Urinary bladder (tissue), 4 donors: ENCODE measurements around the gene MRTFB. TPM values are rescaled to one million over a fixed set of nuclear protein-coding genes. Genes with fewer than 3 reads are reported as not detected.

Experiments
- DNase-seq: peaks from one replicate; pipeline ENCODE4 v3.0.0-alpha.2; 2015; ENCODE audit errors: extremely low spot score
- H3K27ac ChIP-seq: one replicate; pipeline ENCODE4 v1.5.1; 2013; ENCODE audit warnings: low read depth, mild to moderate bottlenecking, moderate library complexity
- H3K36me3 ChIP-seq: one replicate; pipeline ENCODE4 v1.6.1; 2013; ENCODE audit warnings: mild to moderate bottlenecking, moderate library complexity; ENCODE audit not compliant: insufficient read depth
- H3K4me1 ChIP-seq: one replicate; pipeline ENCODE4 v1.6.1; 2013; ENCODE audit warnings: mild to moderate bottlenecking, moderate library complexity; ENCODE audit not compliant: insufficient read depth
- H3K4me3 ChIP-seq: one replicate; pipeline ENCODE4 v1.5.1; 2013; ENCODE audit warnings: low read depth, low read length
- WGBS: extraction: QIAGEN DNeasy Blood & Tissue Kit; methylation state at CpG from one replicate; pipeline ENCODE4 v1.1.7; 2013; 5-methylcytosine and 5-hydroxymethylcytosine counted together
- polyA plus RNA-seq: library from polyadenylated mRNA; stranded (reverse); fragments of 200-250 nt; gene quantifications from one replicate; pipeline ENCODE4 v1.2.3, GENCODE V29; 2013
- total RNA-seq: library from RNA; depleted of rRNA; stranded (reverse); fragments of >200 nt; gene quantifications from one replicate; pipeline ENCODE4 v1.2.3, GENCODE V29; 2014
- donor health status: healthy with polysubstance abuse.
- donor health status: healthy.

Gene MRTFB
- total and polyA plus RNA-seq, 2 donors: 18.9 to 42.8 TPM

DNA sequence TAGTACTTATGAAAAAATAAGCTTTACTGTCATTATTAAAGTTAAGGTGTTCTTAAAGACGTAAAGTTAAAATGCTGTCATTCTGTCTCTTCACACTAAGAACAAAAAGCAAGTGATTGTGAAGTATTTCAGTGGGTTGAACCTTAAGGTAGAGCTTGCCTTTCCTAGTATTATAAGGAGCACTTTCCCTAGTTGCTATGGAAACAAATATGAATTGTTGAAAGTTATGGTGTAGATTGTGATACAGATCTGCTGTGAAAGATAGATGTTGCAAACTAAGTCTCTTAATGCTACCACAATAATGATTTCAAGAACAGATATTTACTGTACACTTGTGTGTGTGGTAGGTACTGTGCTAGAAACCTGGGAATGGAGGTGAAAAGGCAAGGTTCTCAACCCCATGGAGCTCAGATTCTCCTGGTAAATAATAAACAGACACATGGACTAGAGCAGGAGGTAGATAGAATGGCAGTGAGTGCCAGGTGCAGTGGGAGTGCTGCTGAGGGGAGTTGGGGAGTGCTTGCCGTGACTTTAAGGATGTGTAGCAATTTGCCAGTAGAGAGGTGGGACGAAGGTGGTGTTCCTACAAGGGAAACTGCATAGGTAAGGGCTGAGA, 34.7 kb downstream of the MRTFB start:
- no peak for DNase-seq
- Histone ChIP-seq H3K27ac (no peak overlapping the region), H3K4me3 (no peak overlapping the region), H3K4me1 (peaks cover 7% of the 10 kb centered on the region), H3K36me3 (no peaks in the 10 kb centered on the region)
- WGBS: 82% methylated on average over 3 of the region's 3 CpGs

- H3K36me3 ChIP-seq: no peaks in the 10 kb centered on the region
- H3K4me3 ChIP-seq: no peak overlapping the region
- no peak for DNase-seq
- H3K27ac ChIP-seq: no peak overlapping the region
- WGBS: 33% methylated on average over 3 of the region's 3 CpGs
- H3K4me1 ChIP-seq: peaks cover 7% of the 10 kb centered on the region
Measured at GRCh38 chr16:14106457-14106856, 35.3 kb downstream of the MRTFB start.

DNA sequence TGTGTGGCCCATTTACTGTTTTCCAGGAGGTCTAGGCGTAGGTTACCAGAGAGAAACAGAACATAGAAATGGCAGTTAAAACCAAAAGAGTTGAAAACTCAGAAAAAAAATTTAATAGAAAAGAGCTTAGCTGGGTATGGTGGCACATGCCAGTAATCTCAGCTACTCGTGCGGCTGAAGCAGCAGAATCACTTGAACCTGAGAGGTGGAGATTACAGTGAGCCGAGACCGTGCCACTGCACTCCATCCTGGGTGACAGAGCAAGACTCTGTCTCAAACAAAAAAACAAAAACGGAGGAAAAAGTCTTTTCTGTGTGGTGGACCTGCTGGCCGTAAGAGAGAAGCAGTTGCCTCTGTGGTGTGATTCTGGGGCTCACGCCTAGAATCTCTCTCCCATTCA, 35.8 kb downstream of the MRTFB start:
- DNase-seq: no peak
- no peak overlapping the region for H3K4me3 ChIP-seq
- no peak overlapping the region for H3K27ac ChIP-seq
- 92% methylated on average over 8 of the region's 8 CpGs for WGBS
- no peaks in the 10 kb centered on the region for H3K36me3 ChIP-seq
- H3K4me1 ChIP-seq: peaks cover 7% of the 10 kb centered on the region

- Histone ChIP-seq H3K4me1 (peaks cover 5% of the 10 kb centered on the region), H3K36me3 (no peaks in the 10 kb centered on the region), H3K4me3 (no peak overlapping the region), H3K27ac (no peak overlapping the region)
- WGBS: 74% methylated on average over 7 of the region's 7 CpGs
- DNase-seq: no peak
Measured at GRCh38 chr16:14109077-14109775, 38.1 kb downstream of the MRTFB start.

- H3K4me1 ChIP-seq: peaks cover 5% of the 10 kb centered on the region
- no peak overlapping the region for H3K27ac ChIP-seq
- no peaks in the 10 kb centered on the region for H3K36me3 ChIP-seq
- DNase-seq: no peak
- 85% methylated on average over 3 of the region's 3 CpGs for WGBS
- H3K4me3 ChIP-seq: no peak overlapping the region
Measured at GRCh38 chr16:14109782-14110727, 38.9 kb downstream of the MRTFB start.

GRCh38 chr16:14110728-14111251, 39.7 kb downstream of the MRTFB start:
- no peak overlapping the region for H3K27ac ChIP-seq
- no peak for DNase-seq
- 74% methylated on average over 6 of the region's 6 CpGs for WGBS
- no peaks in the 10 kb centered on the region for H3K36me3 ChIP-seq
- peaks cover 5% of the 10 kb centered on the region for H3K4me1 ChIP-seq
- H3K4me3 ChIP-seq: no peak overlapping the region

DNA sequence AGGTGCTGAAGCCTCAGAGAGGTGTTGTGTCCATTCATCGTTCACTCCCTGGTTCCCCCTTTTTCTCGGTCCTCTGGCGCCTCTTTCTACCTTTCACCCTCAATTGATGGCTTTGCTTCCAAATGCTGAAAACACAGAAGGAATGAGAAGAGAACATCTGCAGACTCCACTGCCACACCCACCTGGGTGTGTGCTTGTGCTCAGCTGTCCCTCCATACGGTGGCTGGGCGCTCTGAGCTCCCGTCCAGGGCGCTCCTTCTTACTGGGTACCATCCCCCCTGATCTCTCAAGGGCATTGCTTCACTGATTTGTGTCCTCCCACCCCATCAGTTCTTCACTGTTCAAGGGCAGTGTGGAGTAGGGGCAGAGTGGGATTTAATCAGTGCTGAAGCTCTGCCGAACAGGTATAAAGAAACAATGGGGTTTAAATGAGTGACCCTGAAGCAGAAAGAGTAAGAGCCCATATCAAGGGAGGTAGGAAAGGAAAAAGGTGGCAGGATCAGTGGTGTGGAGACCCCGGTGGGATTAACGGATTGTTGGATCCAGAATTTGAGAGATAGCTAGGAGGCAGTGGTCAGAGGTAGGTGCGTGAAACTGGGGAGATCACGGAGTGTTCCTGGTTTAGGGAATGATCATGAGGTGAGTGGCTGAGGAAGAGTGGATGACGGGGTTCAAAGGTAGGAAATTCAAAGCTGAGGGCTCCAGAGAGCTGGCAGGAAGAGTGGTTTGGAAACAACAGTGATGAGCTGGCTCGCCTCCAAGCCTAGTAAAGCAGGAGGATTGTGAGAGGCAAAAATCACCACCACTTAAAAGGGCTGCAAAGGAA, 40.8 kb downstream of the MRTFB start:
- no peak overlapping the region for H3K27ac ChIP-seq
- H3K4me1 ChIP-seq: peaks cover 5% of the 10 kb centered on the region
- WGBS: 79% methylated on average over 14 of the region's 14 CpGs
- no peak for DNase-seq
- no peaks in the 10 kb centered on the region for H3K36me3 ChIP-seq
- H3K4me3 ChIP-seq: no peak overlapping the region

DNA sequence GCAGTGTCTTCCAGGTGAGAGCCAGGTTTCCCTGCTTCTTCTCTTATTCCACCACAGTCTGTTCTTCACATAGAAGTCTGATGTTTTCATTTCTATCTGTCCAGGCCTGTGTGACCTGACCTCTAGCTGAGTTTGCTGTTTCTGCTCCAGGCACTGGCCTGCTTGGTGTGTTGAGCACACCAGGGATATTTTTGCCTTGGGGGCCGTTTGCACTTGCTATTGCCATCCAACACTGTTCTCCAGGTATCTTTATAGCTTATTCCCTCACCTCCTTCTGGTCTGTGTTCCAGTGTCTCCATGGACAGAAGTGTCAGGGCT, 41.4 kb downstream of the MRTFB start:
- Histone ChIP-seq H3K36me3 (no peaks in the 10 kb centered on the region), H3K27ac (no peak overlapping the region), H3K4me3 (no peak overlapping the region), H3K4me1 (peaks cover 4% of the 10 kb centered on the region)
- DNase-seq: no peak
- WGBS: 28% methylated on average over 1 of the region's 1 CpG

- WGBS: 91% methylated on average over 4 of the region's 4 CpGs
- Histone ChIP-seq H3K4me1 (peaks cover 6% of the 10 kb centered on the region), H3K36me3 (no peaks in the 10 kb centered on the region), H3K27ac (no peak overlapping the region), H3K4me3 (no peak overlapping the region)
- no peak for DNase-seq
Measured at GRCh38 chr16:14113344-14113743, 42.2 kb downstream of the MRTFB start.

- WGBS: 96% methylated on average over 1 of the region's 1 CpG
- DNase-seq: no peak
- no peak overlapping the region for H3K4me3 ChIP-seq
- no peak overlapping the region for H3K27ac ChIP-seq
- H3K4me1 ChIP-seq: peaks cover 2% of the 10 kb centered on the region
- H3K36me3 ChIP-seq: no peaks in the 10 kb centered on the region
Measured at GRCh38 chr16:14117051-14117450, 45.9 kb downstream of the MRTFB start.

DNA sequence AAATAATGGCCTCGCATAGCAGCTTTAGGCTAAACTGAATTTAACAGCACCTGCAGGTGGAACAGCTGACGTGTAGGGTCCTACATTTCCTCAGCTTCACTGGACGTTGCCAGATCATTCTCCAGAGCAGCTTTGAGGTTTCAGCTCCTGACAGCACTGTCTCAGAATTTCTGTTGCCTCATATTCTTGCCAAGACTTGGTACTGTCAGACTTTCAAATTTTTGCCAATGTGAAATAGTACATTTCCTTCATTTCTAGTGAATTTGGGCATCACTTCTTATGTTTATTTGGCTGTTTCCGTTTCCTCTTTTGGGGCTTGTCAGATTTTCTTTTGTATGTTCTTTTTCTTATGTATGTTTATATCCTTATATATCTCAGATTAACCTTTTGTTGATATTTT, 48.7 kb downstream of the MRTFB start:
- DNase-seq: no peak
- Histone ChIP-seq H3K4me3 (no peak overlapping the region), H3K27ac (no peak overlapping the region), H3K36me3 (no peaks in the 10 kb centered on the region), H3K4me1 (peaks cover 2% of the 10 kb centered on the region)
- 79% methylated on average over 4 of the region's 4 CpGs for WGBS

DNA sequence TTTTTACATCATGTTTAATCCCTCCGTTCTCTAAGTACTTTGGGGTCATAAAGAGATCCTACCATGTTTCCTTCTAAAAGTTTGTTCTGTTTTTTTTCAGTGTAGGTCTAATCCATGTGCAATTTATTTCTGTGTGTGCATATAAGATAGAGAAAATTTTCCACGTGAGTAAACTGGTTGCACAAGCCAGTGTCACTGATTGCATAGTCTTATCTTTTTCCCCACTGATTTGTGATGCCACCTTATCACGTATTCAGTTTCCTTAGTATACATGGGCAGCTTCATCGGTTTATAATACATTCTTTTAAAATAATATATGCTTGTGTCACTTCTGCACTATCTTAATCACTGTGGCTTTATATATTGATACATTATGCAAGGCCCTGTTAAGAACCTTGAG, 49.2 kb downstream of the MRTFB start:
- no peak for DNase-seq
- no peak overlapping the region for H3K27ac ChIP-seq
- WGBS: 73% methylated on average over 4 of the region's 4 CpGs
- H3K36me3 ChIP-seq: peaks cover 2% of the 10 kb centered on the region
- no peak overlapping the region for H3K4me3 ChIP-seq
- peaks cover 2% of the 10 kb centered on the region for H3K4me1 ChIP-seq

DNA sequence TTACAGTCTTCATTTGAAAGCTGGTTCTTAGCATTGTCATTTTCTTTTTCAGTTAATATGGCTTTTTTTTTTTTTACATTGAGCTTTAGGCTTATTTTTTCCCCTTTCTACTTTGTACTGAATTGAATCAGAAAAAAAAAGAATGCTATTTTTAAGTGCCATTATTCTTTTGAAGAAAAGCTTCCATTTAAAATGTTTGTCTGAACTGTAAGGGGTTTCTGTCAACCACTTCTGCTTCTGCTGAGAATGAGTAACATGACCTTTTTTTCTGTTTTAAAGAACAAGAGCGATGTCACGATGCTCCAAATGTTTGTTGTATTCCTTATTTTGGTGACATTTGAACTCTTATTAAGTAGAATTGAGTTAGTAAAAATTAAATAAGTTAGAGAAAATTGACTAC, 50.0 kb downstream of the MRTFB start:
- DNase-seq: no peak
- Histone ChIP-seq H3K4me3 (no peak overlapping the region), H3K27ac (no peak overlapping the region), H3K4me1 (peaks cover 2% of the 10 kb centered on the region), H3K36me3 (peaks cover 2% of the 10 kb centered on the region)
- WGBS: 86% methylated on average over 2 of the region's 2 CpGs
